ENCODE data around the gene DEPDC1B. TPM values are rescaled to one million over a fixed set of nuclear protein-coding genes. Genes with fewer than 3 reads are reported as not detected.

DEPDC1B gene
- total and polyA plus RNA-seq, 2 of the 4 experiments (the other 2 are of a cell fraction): 4.4 to 9.3 TPM

DNA sequence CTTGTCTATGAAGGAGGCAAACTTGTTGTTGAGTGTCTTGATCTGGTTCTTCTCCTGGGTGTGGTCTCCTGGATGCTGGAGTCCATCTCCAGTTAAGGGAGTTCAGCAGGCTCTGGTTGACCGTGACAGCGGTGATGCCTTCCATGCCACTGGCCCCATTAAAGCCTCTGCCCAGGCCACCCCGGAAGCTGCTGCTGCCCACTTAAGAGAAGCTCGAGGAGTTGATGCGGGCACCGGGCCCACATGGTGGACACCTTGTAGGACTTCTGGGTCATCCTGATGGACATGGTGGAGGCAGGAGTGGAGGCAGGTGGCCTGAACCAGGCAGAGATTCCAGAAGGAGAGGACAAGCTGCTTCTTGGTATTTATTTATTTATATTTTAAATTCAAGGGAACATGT lies 44.7 kb upstream of the DEPDC1B start:
- H3K36me3 ChIP-seq (ENCODE audit: control insufficient read depth, insufficient read depth, low read length): no peaks in the 10 kb centered on the region
- BruUV-seq (replicated peaks): no TSS peak
- ATAC-seq (ENCODE audit: low read depth) (no peak), DNase-seq (no peak)
- no peaks in the 10 kb centered on the region; the same call in 1 of the 2 replicates for H3K9me3 ChIP-seq (ENCODE audit: control insufficient read depth, insufficient read depth, low read length)
- no peak overlapping the region for H3K4me2 ChIP-seq (ENCODE audit: low read depth, low read length)
- no peaks in the 10 kb centered on the region for H3K27me3 ChIP-seq (ENCODE audit: control insufficient read depth, insufficient read depth, low read length)
- no peak overlapping the region for H3K9ac ChIP-seq (ENCODE audit: low read depth, low read length)
- H3K18ac ChIP-seq (ENCODE audit: low read depth, low read length): no peak overlapping the region
- no peak overlapping the region for H3K4ac ChIP-seq (ENCODE audit: low read depth, low read length)
- no peaks in the 10 kb centered on the region for H3K9me1 ChIP-seq (ENCODE audit: insufficient read depth, low read length)
- H4K8ac ChIP-seq (ENCODE audit: low read depth in 2 of 2, low read length in 2 of 2): no peak overlapping the region
- WGBS, 2 experiments (ENCODE audit: extremely low coverage in 2 of 2, insufficient read length in 1 of 2): no CpG with 5 or more reads among the region's 6 CpGs
- in situ Hi-C loops (cut with MboI; ENCODE audit: low sequenced_read_pairs) (no loop called here), intact Hi-C loops (cut with micrococcal nuclease) (no loop called here), dilution Hi-C loops (cut with HindIII; ENCODE audit: low sequenced_read_pairs, unreplicated experiment) (no loop called here)
- no peak overlapping the region for H4K91ac ChIP-seq (ENCODE audit: insufficient read depth, low read depth, low read length)
- ChIA-PET CTCF (no interaction called here), POLR2A (ENCODE audit: unreplicated experiment) (no interaction called here)
- no peaks in the 10 kb centered on the region for H4K20me1 ChIP-seq (ENCODE audit: insufficient read depth, low read length)
- TF ChIP-seq FOS (IDR thresholded peaks at IDR 0.05; ENCODE audit: low read depth, low read length) (no peak), CEBPB (IDR thresholded peaks at IDR 0.05; ENCODE audit: low read depth, low read length) (no peak), RFX5 (IDR thresholded peaks at IDR 0.05; ENCODE audit: low read depth, low read length) (no peak), POLR2A (IDR thresholded peaks at IDR 0.05; ENCODE audit: low read depth, low read length) (no peak), RCOR1 (IDR thresholded peaks at IDR 0.05; ENCODE audit: insufficient replicate concordance, low read length) (no peak), MAFK (IDR thresholded peaks at IDR 0.05; ENCODE audit: low read depth, low read length) (no peak)
- TF ChIP-seq, protein P1, sequence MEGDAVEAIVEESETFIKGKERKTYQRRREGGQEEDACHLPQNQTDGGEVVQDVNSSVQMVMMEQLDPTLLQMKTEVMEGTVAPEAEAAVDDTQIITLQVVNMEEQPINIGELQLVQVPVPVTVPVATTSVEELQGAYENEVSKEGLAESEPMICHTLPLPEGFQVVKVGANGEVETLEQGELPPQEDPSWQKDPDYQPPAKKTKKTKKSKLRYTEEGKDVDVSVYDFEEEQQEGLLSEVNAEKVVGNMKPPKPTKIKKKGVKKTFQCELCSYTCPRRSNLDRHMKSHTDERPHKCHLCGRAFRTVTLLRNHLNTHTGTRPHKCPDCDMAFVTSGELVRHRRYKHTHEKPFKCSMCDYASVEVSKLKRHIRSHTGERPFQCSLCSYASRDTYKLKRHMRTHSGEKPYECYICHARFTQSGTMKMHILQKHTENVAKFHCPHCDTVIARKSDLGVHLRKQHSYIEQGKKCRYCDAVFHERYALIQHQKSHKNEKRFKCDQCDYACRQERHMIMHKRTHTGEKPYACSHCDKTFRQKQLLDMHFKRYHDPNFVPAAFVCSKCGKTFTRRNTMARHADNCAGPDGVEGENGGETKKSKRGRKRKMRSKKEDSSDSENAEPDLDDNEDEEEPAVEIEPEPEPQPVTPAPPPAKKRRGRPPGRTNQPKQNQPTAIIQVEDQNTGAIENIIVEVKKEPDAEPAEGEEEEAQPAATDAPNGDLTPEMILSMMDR (conservative IDR thresholded peaks at IDR 0.05; ENCODE audit: low read depth, low read length): no peak
- no peak overlapping the region for H2AFZ ChIP-seq (replicated peaks; ENCODE audit: low read length, poor library complexity)
- H2BK15ac ChIP-seq (ENCODE audit: low read depth, low read length): no peak overlapping the region
- no peak overlapping the region for H3K56ac ChIP-seq (ENCODE audit: extremely low read depth, insufficient read depth, low read length)
- H2BK5ac ChIP-seq (ENCODE audit: low read depth, low read length, poor library complexity, severe bottlenecking): no peak overlapping the region
- no peak overlapping the region for H3K23ac ChIP-seq (ENCODE audit: low read depth, low read length)
- H2AK5ac ChIP-seq (ENCODE audit: low read depth, low read length): no peak overlapping the region
- H3K4me1 ChIP-seq (ENCODE audit: control insufficient read depth, insufficient read depth, low read length): no peaks in the 10 kb centered on the region
- H3K79me1 ChIP-seq (ENCODE audit: low read depth in 1 of 2, low read length in 2 of 2): no peaks in the 10 kb centered on the region
- H3K4me3 ChIP-seq (ENCODE audit: insufficient read depth, low read depth, low read length): no peak overlapping the region
- no peak overlapping the region for H2BK20ac ChIP-seq (ENCODE audit: low read depth, low read length)
- no peak overlapping the region for H4K5ac ChIP-seq (ENCODE audit: low read depth, low read length)
- H2BK120ac ChIP-seq (ENCODE audit: low read depth, low read length): no peak overlapping the region
- no peak overlapping the region for H3K14ac ChIP-seq (replicated peaks; ENCODE audit: low read depth, low read length)
- no peak overlapping the region for H2AK9ac ChIP-seq (replicated peaks; ENCODE audit: low read depth, low read length, poor library complexity)
- H3K27ac ChIP-seq (ENCODE audit: insufficient read depth, low read length): no peak overlapping the region

All from IMR-90 (cell line).